HepG2 (cell line): ENCODE results near the gene CCDC150. TPM values are rescaled to one million over a fixed set of nuclear protein-coding genes. Genes with fewer than 3 reads are reported as not detected.

ENCODE experiments used
- JUNB ChIP-seq: sonication (generic); formaldehyde crosslinking; IDR thresholded peaks from 2 replicates; pipeline ENCODE4 v1.8.0; 2022; ENCODE audit warnings: missing genetic modification reagents, mild to moderate bottlenecking, borderline replicate concordance
- NCOA5 ChIP-seq: sonication (generic); formaldehyde crosslinking; IDR thresholded peaks from 2 replicates; pipeline ENCODE4 v1.4.0; 2020; ENCODE audit warnings: missing genetic modification reagents
- NCOR1 ChIP-seq: fragments of 200-600 bp; sonication (generic); IDR thresholded peaks from 2 replicates; pipeline ENCODE4 v1.7.0; 2017; ENCODE audit warnings: antibody characterized with exemption, low read length, borderline replicate concordance
- PCBP2 ChIP-seq: fragments of 200-400 bp; formaldehyde crosslinking; optimal IDR thresholded peaks from 2 replicates; pipeline ENCODE3; 2018; ENCODE audit warnings: low read length, low read depth; ENCODE audit not compliant: poor library complexity, severe bottlenecking
- PHF5A ChIP-seq: IDR thresholded peaks from one replicate; pipeline ENCODE4 v1.6.1; 2018; ENCODE audit warnings: low read depth, missing genetic modification reagents; ENCODE audit not compliant: unreplicated experiment
- RAD21 ChIP-seq: fragments of 450-650 bp; formaldehyde crosslinking; IDR thresholded peaks from 2 replicates; pipeline ENCODE4 v1.5.0; 2020; ENCODE audit warnings: mild to moderate bottlenecking
- SOX5 ChIP-seq: IDR thresholded peaks from 2 replicates; pipeline ENCODE4 v1.6.1; 2016; ENCODE audit warnings: borderline replicate concordance
- ZBTB42 ChIP-seq: sonication (generic); formaldehyde crosslinking; IDR thresholded peaks from 2 replicates; pipeline ENCODE4 v1.5.0; 2020; ENCODE audit warnings: mild to moderate bottlenecking, missing genetic modification reagents
- ZFAT ChIP-seq: sonication (generic); formaldehyde crosslinking; conservative IDR thresholded peaks from 2 replicates; pipeline ENCODE4 v1.8.1; 2023; ENCODE audit warnings: missing genetic modification reagents, inconsistent platforms
- ZNF253 ChIP-seq: sonication (generic); formaldehyde crosslinking; IDR thresholded peaks from 2 replicates; pipeline ENCODE4 v1.8.0; 2022; ENCODE audit warnings: mild to moderate bottlenecking, missing genetic modification reagents, borderline replicate concordance
- ZNF556 ChIP-seq: sonication (generic); formaldehyde crosslinking; IDR thresholded peaks from 2 replicates; pipeline ENCODE4 v1.4.0; 2020; ENCODE audit warnings: mild to moderate bottlenecking, missing genetic modification reagents, borderline replicate concordance
- ZNF577 ChIP-seq: sonication (generic); formaldehyde crosslinking; IDR thresholded peaks from 2 replicates; pipeline ENCODE4 v1.4.0; 2020; ENCODE audit warnings: mild to moderate bottlenecking, low read depth, missing genetic modification reagents, borderline replicate concordance
- ZNF737 ChIP-seq: sonication (generic); formaldehyde crosslinking; IDR thresholded peaks from 2 replicates; pipeline ENCODE4 v1.5.0; 2020; ENCODE audit warnings: missing genetic modification reagents, mild to moderate bottlenecking, borderline replicate concordance
- polyA plus RNA-seq, 8 experiments: library from polyadenylated mRNA; depleted of rRNA in 3 of 8; stranded (reverse) in 7 of 8; unstranded in 1 of 8; fragments of >200 nt; fragmentation: Illumina TruSeq in 4 of 8; extraction: Trizol in 4 of 8; gene quantifications; 2 replicates each; pipeline versions ENCODE4 v1.2.1 to v1.2.3, GENCODE V29; 2011 to 2016; ENCODE audit warnings: low read depth in 4 of 8, missing spikeins in 1 of 8, mixed read lengths in 1 of 8; ENCODE audit not compliant: insufficient read depth in 1 of 8
- total RNA-seq, 5 experiments: library from RNA; depleted of rRNA; stranded (reverse); fragments of >200 nt; fragmentation: Illumina TruSeq; extraction: Trizol; gene quantifications; 2 replicates each; pipeline ENCODE4 v1.2.3, GENCODE V29; 2016; ENCODE audit warnings: low read depth in 1 of 5
- TF ChIP-seq, protein P1 (sequence below): sonication (generic); formaldehyde crosslinking; IDR thresholded peaks from 2 replicates; pipeline ENCODE4 v1.5.0; 2020; ENCODE audit warnings: missing genetic modification reagents, mild to moderate bottlenecking, borderline replicate concordance
- TF ChIP-seq, protein P2 (sequence below): sonication (generic); formaldehyde crosslinking; IDR thresholded peaks from 2 replicates; pipeline ENCODE4 v1.4.0; 2020; ENCODE audit warnings: missing genetic modification reagents; ENCODE audit errors: not compliant biosample characterization
- TF ChIP-seq, protein P3 (sequence below): sonication (generic); formaldehyde crosslinking; IDR thresholded peaks from 2 replicates; pipeline ENCODE4 v1.4.0; 2020; ENCODE audit warnings: missing genetic modification reagents, mild to moderate bottlenecking, borderline replicate concordance
- TF ChIP-seq, protein P4 (sequence below): sonication (generic); IDR thresholded peaks from 2 replicates; pipeline ENCODE4 v1.6.1; 2016; ENCODE audit warnings: low read depth, borderline replicate concordance
- TF ChIP-seq, protein P5 (sequence below): sonication (generic); formaldehyde crosslinking; IDR thresholded peaks from 2 replicates; pipeline ENCODE4 v1.4.0; 2020; ENCODE audit warnings: missing genetic modification reagents

CCDC150 gene
- total and polyA plus RNA-seq, 2 of the 13 experiments (the other 11 are each of a cell fraction or from before 2014, with no cell fraction given) = 14.9 to 32.6 TPM

DNA sequence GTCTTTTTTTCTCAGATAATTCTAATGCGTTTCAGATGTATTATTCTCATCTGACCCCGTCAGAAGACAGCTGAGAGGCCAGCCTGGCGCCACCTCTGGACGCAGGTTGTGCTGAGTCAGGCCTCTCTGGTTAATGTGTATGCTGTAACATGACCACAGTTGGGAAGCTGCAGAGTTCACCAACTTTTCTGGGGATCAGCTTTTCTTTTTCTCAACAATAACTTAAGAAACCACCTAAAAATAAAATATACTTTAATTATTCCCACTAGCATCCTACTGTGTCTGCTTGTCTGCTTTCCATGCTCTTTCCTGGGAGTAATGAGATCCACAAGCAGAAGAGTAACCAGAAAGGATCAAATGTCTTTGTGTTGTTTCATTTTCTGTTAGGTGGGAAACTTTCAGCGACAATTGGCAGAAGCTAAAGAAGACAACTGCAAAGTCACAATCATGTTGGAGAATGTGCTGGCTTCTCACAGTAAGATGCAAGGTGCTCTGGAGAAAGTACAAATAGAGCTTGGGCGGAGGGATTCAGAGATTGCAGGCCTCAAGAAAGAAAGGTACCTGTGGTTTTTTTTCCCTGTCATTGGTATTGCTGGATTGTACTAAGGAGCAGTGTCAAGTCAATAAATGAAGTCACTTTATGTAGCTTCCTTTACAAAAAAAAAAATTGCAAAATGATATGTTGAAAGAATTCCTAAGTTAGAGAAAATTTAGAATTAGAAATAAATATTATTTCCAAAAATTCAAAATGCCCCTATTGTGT, 79.8 kb downstream of the CCDC150 start (continued):
- no peak for TF ChIP-seq ZNF577 (CRISPR knock-in tag)
- TF ChIP-seq, protein P1, sequence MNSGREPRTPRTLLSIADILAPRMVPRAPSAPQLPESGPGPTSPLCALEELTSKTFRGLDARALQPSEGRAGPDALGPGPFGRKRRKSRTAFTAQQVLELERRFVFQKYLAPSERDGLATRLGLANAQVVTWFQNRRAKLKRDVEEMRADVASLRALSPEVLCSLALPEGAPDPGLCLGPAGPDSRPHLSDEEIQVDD = no peak
- TF ChIP-seq PHF5A (CRISPR knock-in tag) = no peak
- TF ChIP-seq ZFAT (CRISPR knock-in tag) = no peak
- TF ChIP-seq, protein P2, sequence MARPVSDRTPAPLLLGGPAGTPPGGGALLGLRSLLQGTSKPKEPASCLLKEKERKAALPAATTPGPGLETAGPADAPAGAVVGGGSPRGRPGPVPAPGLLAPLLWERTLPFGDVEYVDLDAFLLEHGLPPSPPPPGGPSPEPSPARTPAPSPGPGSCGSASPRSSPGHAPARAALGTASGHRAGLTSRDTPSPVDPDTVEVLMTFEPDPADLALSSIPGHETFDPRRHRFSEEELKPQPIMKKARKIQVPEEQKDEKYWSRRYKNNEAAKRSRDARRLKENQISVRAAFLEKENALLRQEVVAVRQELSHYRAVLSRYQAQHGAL (CRISPR knock-in tag) = no peak
- no peak for TF ChIP-seq NCOR1
- TF ChIP-seq RAD21 (CRISPR knock-in tag) = 0 out of 2 replicates have a peak, but pooled peaks have one; percentile 11
- TF ChIP-seq, protein P3, sequence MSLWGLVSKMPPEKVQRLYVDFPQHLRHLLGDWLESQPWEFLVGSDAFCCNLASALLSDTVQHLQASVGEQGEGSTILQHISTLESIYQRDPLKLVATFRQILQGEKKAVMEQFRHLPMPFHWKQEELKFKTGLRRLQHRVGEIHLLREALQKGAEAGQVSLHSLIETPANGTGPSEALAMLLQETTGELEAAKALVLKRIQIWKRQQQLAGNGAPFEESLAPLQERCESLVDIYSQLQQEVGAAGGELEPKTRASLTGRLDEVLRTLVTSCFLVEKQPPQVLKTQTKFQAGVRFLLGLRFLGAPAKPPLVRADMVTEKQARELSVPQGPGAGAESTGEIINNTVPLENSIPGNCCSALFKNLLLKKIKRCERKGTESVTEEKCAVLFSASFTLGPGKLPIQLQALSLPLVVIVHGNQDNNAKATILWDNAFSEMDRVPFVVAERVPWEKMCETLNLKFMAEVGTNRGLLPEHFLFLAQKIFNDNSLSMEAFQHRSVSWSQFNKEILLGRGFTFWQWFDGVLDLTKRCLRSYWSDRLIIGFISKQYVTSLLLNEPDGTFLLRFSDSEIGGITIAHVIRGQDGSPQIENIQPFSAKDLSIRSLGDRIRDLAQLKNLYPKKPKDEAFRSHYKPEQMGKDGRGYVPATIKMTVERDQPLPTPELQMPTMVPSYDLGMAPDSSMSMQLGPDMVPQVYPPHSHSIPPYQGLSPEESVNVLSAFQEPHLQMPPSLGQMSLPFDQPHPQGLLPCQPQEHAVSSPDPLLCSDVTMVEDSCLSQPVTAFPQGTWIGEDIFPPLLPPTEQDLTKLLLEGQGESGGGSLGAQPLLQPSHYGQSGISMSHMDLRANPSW = no peak
- TF ChIP-seq, protein P4, sequence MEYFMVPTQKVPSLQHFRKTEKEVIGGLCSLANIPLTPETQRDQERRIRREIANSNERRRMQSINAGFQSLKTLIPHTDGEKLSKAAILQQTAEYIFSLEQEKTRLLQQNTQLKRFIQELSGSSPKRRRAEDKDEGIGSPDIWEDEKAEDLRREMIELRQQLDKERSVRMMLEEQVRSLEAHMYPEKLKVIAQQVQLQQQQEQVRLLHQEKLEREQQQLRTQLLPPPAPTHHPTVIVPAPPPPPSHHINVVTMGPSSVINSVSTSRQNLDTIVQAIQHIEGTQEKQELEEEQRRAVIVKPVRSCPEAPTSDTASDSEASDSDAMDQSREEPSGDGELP = peak; percentile 92
- no peak for TF ChIP-seq JUNB (CRISPR knock-in tag)
- TF ChIP-seq SOX5 (CRISPR knock-in tag) = 0 out of 2 replicates have a peak, but pooled peaks have one; percentile 10
- TF ChIP-seq ZNF556 (CRISPR knock-in tag) = no peak
- no peak for TF ChIP-seq ZNF253 (CRISPR knock-in tag)
- TF ChIP-seq PCBP2 = no peak
- TF ChIP-seq ZNF737 (CRISPR knock-in tag) = no peak
- TF ChIP-seq NCOA5 = no peak
- TF ChIP-seq ZBTB42 (CRISPR knock-in tag) = peak; percentile 40; the same call in 1 of the 2 replicates
- TF ChIP-seq, protein P5, sequence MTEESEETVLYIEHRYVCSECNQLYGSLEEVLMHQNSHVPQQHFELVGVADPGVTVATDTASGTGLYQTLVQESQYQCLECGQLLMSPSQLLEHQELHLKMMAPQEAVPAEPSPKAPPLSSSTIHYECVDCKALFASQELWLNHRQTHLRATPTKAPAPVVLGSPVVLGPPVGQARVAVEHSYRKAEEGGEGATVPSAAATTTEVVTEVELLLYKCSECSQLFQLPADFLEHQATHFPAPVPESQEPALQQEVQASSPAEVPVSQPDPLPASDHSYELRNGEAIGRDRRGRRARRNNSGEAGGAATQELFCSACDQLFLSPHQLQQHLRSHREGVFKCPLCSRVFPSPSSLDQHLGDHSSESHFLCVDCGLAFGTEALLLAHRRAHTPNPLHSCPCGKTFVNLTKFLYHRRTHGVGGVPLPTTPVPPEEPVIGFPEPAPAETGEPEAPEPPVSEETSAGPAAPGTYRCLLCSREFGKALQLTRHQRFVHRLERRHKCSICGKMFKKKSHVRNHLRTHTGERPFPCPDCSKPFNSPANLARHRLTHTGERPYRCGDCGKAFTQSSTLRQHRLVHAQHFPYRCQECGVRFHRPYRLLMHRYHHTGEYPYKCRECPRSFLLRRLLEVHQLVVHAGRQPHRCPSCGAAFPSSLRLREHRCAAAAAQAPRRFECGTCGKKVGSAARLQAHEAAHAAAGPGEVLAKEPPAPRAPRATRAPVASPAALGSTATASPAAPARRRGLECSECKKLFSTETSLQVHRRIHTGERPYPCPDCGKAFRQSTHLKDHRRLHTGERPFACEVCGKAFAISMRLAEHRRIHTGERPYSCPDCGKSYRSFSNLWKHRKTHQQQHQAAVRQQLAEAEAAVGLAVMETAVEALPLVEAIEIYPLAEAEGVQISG (CRISPR knock-in tag) = no peak
